NCI-H1436 treated with DMSO at 0.1 percent for 48 hours (cell line): ENCODE measurements around the gene EYA2.
"Not testable (repeated sequence)": the region's sequence is repeated elsewhere in the genome, so short reads cannot be mapped to it uniquely, and the experiment has no call there.

ENCODE experiments used
- DNase-seq: peaks from one replicate; lab custom pipeline; 2025; lab: John Stamatoyannopoulos, UW

EYA2 gene

GRCh38 chr20:46894579-46894958 lies at the start of gene EYA2:
Gene EYA2, plus strand, starts transcription at chr20:46894843. Its CDS starts 95,168 bp downstream, at chr20:46990011.
- no peak for DNase-seq

- DNase-seq, result no peak
Observed at GRCh38 chr20:46844965-46845364, 49.7 kb upstream of the EYA2 start.

- DNase-seq, result no peak
Observed at GRCh38 chr20:46849269-46849668, 45.4 kb upstream of the EYA2 start.

GRCh38 chr20:46849751-46850150 lies 44.9 kb upstream of the EYA2 start:
- no peak for DNase-seq

GRCh38 chr20:46850416-46850815 lies 44.2 kb upstream of the EYA2 start:
- DNase-seq, result no peak

- DNase-seq, result no peak
Observed at GRCh38 chr20:46850896-46851295, 43.7 kb upstream of the EYA2 start.

- no peak for DNase-seq
Observed at GRCh38 chr20:46851746-46852145, 42.9 kb upstream of the EYA2 start.

GRCh38 chr20:46852313-46852712 lies 42.3 kb upstream of the EYA2 start:
- DNase-seq, result no peak

- DNase-seq, result no peak
Observed at GRCh38 chr20:46853926-46854325, 40.7 kb upstream of the EYA2 start.

GRCh38 chr20:46857061-46857831 lies 37.4 kb upstream of the EYA2 start:
- DNase-seq, result no peak

GRCh38 chr20:46865824-46866223 lies 28.8 kb upstream of the EYA2 start:
- DNase-seq, result no peak

GRCh38 chr20:46870041-46870440 lies 24.6 kb upstream of the EYA2 start:
- DNase-seq, result no peak

- DNase-seq, result no peak
Observed at GRCh38 chr20:46872328-46873211, 22.1 kb upstream of the EYA2 start.

GRCh38 chr20:46875059-46875458 lies 19.6 kb upstream of the EYA2 start:
- no peak for DNase-seq

- no peak for DNase-seq
Observed at GRCh38 chr20:46879386-46879785, 15.3 kb upstream of the EYA2 start.

- DNase-seq, result not testable (repeated sequence)
Observed at GRCh38 chr20:46879963-46880362, 14.7 kb upstream of the EYA2 start.

GRCh38 chr20:46883892-46884291 lies 10.8 kb upstream of the EYA2 start:
- DNase-seq, result no peak

- no peak for DNase-seq
Observed at GRCh38 chr20:46890682-46891081, 4.0 kb upstream of the EYA2 start.

GRCh38 chr20:46893051-46893450 lies 1.6 kb upstream of the EYA2 start:
- DNase-seq, result no peak

GRCh38 chr20:46893877-46894578 lies 615 bp upstream of the EYA2 start:
- no peak for DNase-seq

GRCh38 chr20:46894971-46895905 lies 595 bp downstream of the EYA2 start:
- DNase-seq, result no peak

- DNase-seq, result no peak
Observed at GRCh38 chr20:46895906-46896242, 1.2 kb downstream of the EYA2 start.
